Omental fat pad (tissue), 4 donors: ENCODE results near the gene DDX20. TPM values are rescaled to one million over a fixed set of nuclear protein-coding genes. Genes with fewer than 3 reads are reported as not detected.

Experiments used
- ATAC-seq: fragments of 150-250 bp; one replicate; pipeline ENCODE4 v1.9.1; 2016; ENCODE audit warnings: mild to moderate bottlenecking, moderate library complexity; ENCODE audit not compliant: low FRiP score
- DNase-seq: peaks from one replicate; pipeline ENCODE4 v3.0.0-alpha.2; 2019; ENCODE audit warnings: low spot score
- total RNA-seq, 4 donors: library from RNA; depleted of rRNA; stranded (reverse); fragments of >200 nt; gene quantifications; one replicate each; pipeline ENCODE4 v1.1.0, GENCODE V29; 2016
- TF ChIP-seq, protein P1 (sequence below), 3 donors: fragments of 450-650 bp; IDR thresholded peaks; one replicate each; pipeline ENCODE4 v1.5.1; 2016 to 2017; ENCODE audit warnings: antibody characterized with exemption in 3 of 3, mild to moderate bottlenecking in 3 of 3, moderate library complexity in 2 of 3

Gene DDX20
- total RNA-seq, 4 donors from 2014 or later: 12.8 to 24.7 (median 21.3) TPM

DNA sequence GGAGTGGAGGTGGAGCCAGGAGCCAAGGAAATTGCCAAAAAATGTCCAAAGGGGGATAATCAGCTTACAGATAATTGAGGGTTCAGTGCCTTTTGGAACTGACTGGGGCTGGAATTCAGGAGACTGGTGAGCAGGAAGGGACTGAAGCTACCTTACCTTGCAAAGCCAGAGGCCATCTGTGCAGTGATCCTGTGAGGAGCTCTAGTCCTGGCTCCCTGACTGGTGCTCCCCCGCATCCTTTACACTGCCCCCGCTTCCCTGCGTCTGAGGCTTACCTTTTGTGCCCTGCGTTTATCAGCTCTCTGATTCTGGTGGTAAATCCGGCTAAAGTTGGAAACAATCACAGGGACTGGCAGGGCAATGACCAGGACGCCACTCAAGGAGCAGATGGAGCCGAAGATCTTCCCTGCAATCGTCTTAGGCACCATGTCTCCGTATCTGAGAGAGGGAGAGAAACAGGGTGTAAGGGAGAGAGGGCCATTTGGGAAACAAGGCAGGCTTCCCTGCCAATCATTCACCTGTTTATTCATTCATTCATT, 31.0 kb downstream of the DDX20 start:
- ATAC-seq (no peak), DNase-seq (no peak)
- TF ChIP-seq, protein P1, sequence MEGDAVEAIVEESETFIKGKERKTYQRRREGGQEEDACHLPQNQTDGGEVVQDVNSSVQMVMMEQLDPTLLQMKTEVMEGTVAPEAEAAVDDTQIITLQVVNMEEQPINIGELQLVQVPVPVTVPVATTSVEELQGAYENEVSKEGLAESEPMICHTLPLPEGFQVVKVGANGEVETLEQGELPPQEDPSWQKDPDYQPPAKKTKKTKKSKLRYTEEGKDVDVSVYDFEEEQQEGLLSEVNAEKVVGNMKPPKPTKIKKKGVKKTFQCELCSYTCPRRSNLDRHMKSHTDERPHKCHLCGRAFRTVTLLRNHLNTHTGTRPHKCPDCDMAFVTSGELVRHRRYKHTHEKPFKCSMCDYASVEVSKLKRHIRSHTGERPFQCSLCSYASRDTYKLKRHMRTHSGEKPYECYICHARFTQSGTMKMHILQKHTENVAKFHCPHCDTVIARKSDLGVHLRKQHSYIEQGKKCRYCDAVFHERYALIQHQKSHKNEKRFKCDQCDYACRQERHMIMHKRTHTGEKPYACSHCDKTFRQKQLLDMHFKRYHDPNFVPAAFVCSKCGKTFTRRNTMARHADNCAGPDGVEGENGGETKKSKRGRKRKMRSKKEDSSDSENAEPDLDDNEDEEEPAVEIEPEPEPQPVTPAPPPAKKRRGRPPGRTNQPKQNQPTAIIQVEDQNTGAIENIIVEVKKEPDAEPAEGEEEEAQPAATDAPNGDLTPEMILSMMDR (IDR thresholded peaks at IDR 0.05): no peak

DNA sequence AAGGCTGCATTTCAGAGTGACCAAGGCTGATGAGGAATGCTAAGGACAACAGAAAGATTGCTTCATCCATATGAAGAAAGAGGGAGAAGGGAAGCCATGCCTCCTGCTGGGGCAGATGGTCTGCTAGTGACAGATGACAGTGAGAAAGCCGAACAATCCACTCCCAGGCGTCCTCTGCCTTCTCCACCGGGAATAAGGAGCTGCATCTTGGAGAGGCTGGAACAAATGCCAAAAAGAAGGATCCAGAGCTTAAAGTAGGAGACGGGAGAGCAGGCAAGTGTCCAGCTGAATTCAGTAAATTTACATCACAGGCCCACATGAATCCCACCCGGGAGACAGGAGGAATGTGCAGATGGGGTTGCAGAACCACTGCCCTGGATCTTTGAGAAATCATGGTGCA, 33.4 kb downstream of the DDX20 start:
- no peak for ATAC-seq

DNA sequence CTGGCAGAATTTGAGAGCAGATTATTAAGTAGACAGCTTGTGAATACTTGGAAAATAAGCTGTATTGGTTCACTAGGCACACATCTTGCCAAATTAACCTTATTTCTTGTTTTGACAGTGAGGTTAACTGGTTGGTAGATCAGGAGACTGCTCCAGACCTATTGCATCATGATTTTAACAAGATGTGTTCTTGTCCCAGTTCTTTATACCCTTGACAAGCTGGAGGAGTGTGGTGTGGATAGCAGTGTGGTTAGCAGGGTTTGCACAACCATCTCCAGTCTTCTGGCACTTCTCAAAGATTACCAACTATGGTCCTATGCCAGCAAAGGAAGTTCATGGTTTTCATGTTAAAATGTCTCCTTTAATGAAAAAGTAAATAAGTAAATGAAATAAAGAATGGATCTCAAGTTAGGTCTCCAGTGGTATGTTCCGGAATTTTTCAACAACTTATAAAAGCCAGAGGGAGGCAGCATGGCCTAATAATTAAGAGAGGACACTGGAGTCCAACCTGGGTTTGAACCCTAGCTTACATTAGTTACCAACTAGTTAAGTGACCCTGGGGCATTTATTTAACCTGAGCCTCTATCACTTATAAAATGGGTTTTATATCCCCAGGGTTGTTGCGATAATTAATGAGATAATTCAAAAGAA, 34.1 kb downstream of the DDX20 start:
- TF ChIP-seq, protein P1 (IDR thresholded peaks at IDR 0.05): no peak
- ATAC-seq: peak; percentile 46
- no peak for DNase-seq

More for the DNA sequence above, 33.4 kb downstream of the DDX20 start:
- DNase-seq: no peak
- TF ChIP-seq, protein P1 (IDR thresholded peaks at IDR 0.05): no peak

GRCh38 chr1:111791776-111792175, 36.1 kb downstream of the DDX20 start:
- ATAC-seq (no peak), DNase-seq (no peak)
- TF ChIP-seq, protein P1 (IDR thresholded peaks at IDR 0.05): no peak

DNA sequence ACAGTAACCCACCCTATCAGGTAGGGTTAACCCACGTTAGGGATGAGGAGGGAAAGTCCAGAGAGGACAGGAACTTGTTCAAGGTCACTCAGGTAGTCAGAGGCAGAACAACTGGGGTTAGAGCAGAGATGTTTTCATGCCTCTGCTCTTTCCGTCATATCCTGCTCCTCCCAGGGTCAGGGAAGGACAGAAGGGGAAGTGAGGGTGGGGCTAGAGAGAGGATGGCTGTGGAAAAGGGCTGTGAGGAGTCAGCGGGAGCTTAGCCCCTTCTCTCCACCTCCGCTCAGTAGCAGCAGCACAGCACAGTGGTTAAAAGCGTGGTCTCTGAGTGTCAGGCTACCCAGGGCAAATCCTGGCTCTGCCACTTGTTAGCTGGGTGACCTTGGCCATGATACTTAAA, 36.5 kb downstream of the DDX20 start:
- TF ChIP-seq, protein P1 (IDR thresholded peaks at IDR 0.05): no peak
- ATAC-seq: no peak
- no peak for DNase-seq

DNA sequence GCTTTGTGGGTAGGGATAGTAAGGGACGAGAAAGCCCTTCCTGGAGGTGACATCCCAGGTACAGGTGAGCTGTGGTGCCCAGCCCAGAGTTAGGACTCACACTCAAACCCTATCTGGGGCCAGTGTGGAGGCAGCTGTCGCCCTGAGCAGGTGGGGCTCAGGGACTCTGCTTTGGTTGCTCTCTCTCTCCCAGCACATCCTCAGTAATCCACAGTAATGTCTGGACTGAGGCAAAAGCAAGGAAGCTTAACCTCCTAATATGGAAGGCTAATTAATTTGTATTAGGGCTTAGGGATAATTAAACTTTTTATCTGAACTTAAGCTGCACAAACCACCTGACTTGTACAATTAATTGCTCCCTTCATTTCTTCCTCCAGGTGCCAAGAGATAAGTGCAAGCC, 38.2 kb downstream of the DDX20 start:
- TF ChIP-seq, protein P1 (IDR thresholded peaks at IDR 0.05): no peak
- no peak for ATAC-seq
- DNase-seq: no peak

DNA sequence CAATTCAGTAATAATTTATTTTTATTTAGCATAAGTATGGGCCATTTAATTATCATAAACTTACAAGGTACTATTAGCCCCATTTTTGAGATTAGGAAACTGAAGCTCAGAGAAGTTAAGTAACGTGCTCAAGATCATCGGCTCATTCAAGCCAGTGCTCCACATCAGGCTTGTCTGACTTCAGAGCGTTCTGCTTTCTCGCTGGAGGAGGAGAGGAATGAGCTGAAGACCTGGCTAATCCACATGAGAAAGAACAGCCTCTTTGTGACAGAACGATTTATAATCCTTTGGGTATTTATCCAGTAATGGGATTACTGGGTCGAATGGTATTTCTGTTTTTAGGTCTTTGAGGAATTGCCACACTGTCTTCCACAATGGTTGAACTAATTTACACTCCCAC, 39.7 kb downstream of the DDX20 start:
- TF ChIP-seq, protein P1 (IDR thresholded peaks at IDR 0.05): no peak
- DNase-seq: no peak
- no peak for ATAC-seq
